Mammary epithelial cell (primary cell): ENCODE measurements around the gene PCCA.

Experiments
- CTCF ChIP-seq, 2 donors: IDR thresholded peaks in 1 of 2; conservative IDR thresholded peaks in 1 of 2; 2 replicates each; pipeline ENCODE4 v1.5.1; 2011 to 2012; ENCODE audit warnings: inconsistent platforms in 2 of 2, low read length in 2 of 2, mild to moderate bottlenecking in 2 of 2, control low read depth in 1 of 2, low read depth in 1 of 2; ENCODE audit not compliant: insufficient read depth in 1 of 2; ENCODE audit errors: extremely low read depth in 1 of 2
- EZH2 ChIP-seq: IDR thresholded peaks from 2 replicates; pipeline ENCODE4 v1.6.1; 2012; ENCODE audit warnings: low read length, inconsistent platforms, borderline replicate concordance

GRCh38 chr13:100148422-100148821 is 59.5 kb downstream of the PCCA start:
- TF ChIP-seq CTCF (conservative IDR thresholded peaks at IDR 0.05 in 1 of 2, IDR thresholded peaks at IDR 0.05 in 1 of 2; ENCODE audit: extremely low read depth in 1 of 2, insufficient read depth in 1 of 2, low read depth in 1 of 2, low read length in 2 of 2) (no peak), EZH2 (no peak)
